SK-N-SH treated with all-trans-retinoic acid at 6 μM for 48 hours (cell line): ENCODE results near the gene LPIN1.

Source experiments
- ATAC-seq: fragments of 200-7000 bp; cut with Tn5 transposase; 3 replicates; pipeline ENCODE4 v1.9.1; 2020; ENCODE audit warnings: mild to moderate bottlenecking, moderate library complexity
- ARNTL ChIP-seq: fragments of 450-650 bp; formaldehyde crosslinking; IDR thresholded peaks from 2 replicates; pipeline ENCODE4 v1.5.0; 2020; ENCODE audit warnings: low read depth, mild to moderate bottlenecking, moderate library complexity, borderline replicate concordance
- CSDC2 ChIP-seq: fragments of 250-450 bp; sonication (Bioruptor Pico); IDR thresholded peaks from 2 replicates; pipeline ENCODE4 v1.5.0; 2020; ENCODE audit warnings: mild to moderate bottlenecking, moderate library complexity
- ESRRG ChIP-seq: fragments of 250-450 bp; sonication (Bioruptor Pico); IDR thresholded peaks from 2 replicates; pipeline ENCODE4 v1.6.1; 2021; ENCODE audit warnings: mild to moderate bottlenecking
- GLIS3 ChIP-seq: fragments of 250-450 bp; sonication (Bioruptor Pico); IDR thresholded peaks from 2 replicates; pipeline ENCODE4 v1.5.0; 2020; ENCODE audit warnings: mild to moderate bottlenecking, moderate library complexity
- ISL1 ChIP-seq: fragments of 250-450 bp; sonication (Bioruptor Pico); IDR thresholded peaks from 2 replicates; pipeline ENCODE4 v2.1.2; 2022; ENCODE audit warnings: mild to moderate bottlenecking, moderate library complexity
- OSR1 ChIP-seq: fragments of 250-450 bp; sonication (Bioruptor Pico); IDR thresholded peaks from 2 replicates; pipeline ENCODE4 v1.8.0; 2022; ENCODE audit warnings: moderate library complexity, mild to moderate bottlenecking, inconsistent platforms
- POU6F1 ChIP-seq: fragments of 250-450 bp; sonication (Bioruptor Pico); IDR thresholded peaks from 2 replicates; pipeline ENCODE4 v1.8.0; 2021; ENCODE audit warnings: low read depth, mild to moderate bottlenecking, moderate library complexity, borderline replicate concordance
- RARB ChIP-seq: fragments of 250-450 bp; sonication (Bioruptor Pico); IDR thresholded peaks from 2 replicates; pipeline ENCODE4 v1.8.0; 2021; ENCODE audit warnings: mild to moderate bottlenecking, moderate library complexity
- SNAI2 ChIP-seq: fragments of 250-450 bp; sonication (Bioruptor Pico); IDR thresholded peaks from 2 replicates; pipeline ENCODE4 v1.5.0; 2020; ENCODE audit warnings: mild to moderate bottlenecking, moderate library complexity
- TCF4 ChIP-seq: fragments of 250-450 bp; sonication (Bioruptor Pico); IDR thresholded peaks from 2 replicates; pipeline ENCODE4 v1.8.0; 2021; ENCODE audit warnings: mild to moderate bottlenecking, moderate library complexity, borderline replicate concordance
- TOX ChIP-seq: fragments of 250-450 bp; sonication (Bioruptor Pico); IDR thresholded peaks from 2 replicates; pipeline ENCODE4 v1.8.0; 2021; ENCODE audit warnings: mild to moderate bottlenecking, moderate library complexity, borderline replicate concordance
- TSHZ2 ChIP-seq: fragments of 250-450 bp; sonication (Bioruptor Pico); IDR thresholded peaks from 2 replicates; pipeline ENCODE4 v1.5.0; 2020; ENCODE audit warnings: mild to moderate bottlenecking, moderate library complexity
- ZC3H10 ChIP-seq: fragments of 250-450 bp; sonication (Bioruptor Pico); IDR thresholded peaks from 2 replicates; pipeline ENCODE4 v1.5.1; 2021; ENCODE audit warnings: mild to moderate bottlenecking, moderate library complexity
- ZFP3 ChIP-seq: fragments of 250-450 bp; sonication (Bioruptor Pico); IDR thresholded peaks from 2 replicates; pipeline ENCODE4 v1.5.0; 2020; ENCODE audit warnings: mild to moderate bottlenecking, moderate library complexity
- ZNF565 ChIP-seq: fragments of 450-650 bp; formaldehyde crosslinking; conservative IDR thresholded peaks from 2 replicates; pipeline ENCODE4 v1.5.0; 2020; ENCODE audit warnings: low read depth, mild to moderate bottlenecking, moderate library complexity
- ZNF70 ChIP-seq: fragments of 450-650 bp; formaldehyde crosslinking; IDR thresholded peaks from 2 replicates; pipeline ENCODE4 v1.5.0; 2020; ENCODE audit warnings: mild to moderate bottlenecking, moderate library complexity
- ZNF8 ChIP-seq: fragments of 450-650 bp; formaldehyde crosslinking; IDR thresholded peaks from 2 replicates; pipeline ENCODE4 v1.5.0; 2020; ENCODE audit warnings: mild to moderate bottlenecking, moderate library complexity
- TF ChIP-seq, protein P1 (sequence below): fragments of 250-450 bp; sonication (Bioruptor Pico); IDR thresholded peaks from 2 replicates; pipeline ENCODE4 v1.8.0; 2020; ENCODE audit warnings: mild to moderate bottlenecking, moderate library complexity, borderline replicate concordance
- TF ChIP-seq, protein P2 (sequence below): fragments of 250-450 bp; sonication (Bioruptor Pico); IDR thresholded peaks from 2 replicates; pipeline ENCODE4 v1.5.1; 2020; ENCODE audit warnings: low read depth, mild to moderate bottlenecking, moderate library complexity
- TF ChIP-seq, protein P3 (sequence below): fragments of 250-450 bp; sonication (Bioruptor Pico); IDR thresholded peaks from 2 replicates; pipeline ENCODE4 v1.5.1; 2021; ENCODE audit warnings: mild to moderate bottlenecking, moderate library complexity

Gene LPIN1

GRCh38 chr2:11802782-11803191, 56.4 kb downstream of the LPIN1 start:
- ATAC-seq = peak; percentile 96
- TF ChIP-seq, protein P1, sequence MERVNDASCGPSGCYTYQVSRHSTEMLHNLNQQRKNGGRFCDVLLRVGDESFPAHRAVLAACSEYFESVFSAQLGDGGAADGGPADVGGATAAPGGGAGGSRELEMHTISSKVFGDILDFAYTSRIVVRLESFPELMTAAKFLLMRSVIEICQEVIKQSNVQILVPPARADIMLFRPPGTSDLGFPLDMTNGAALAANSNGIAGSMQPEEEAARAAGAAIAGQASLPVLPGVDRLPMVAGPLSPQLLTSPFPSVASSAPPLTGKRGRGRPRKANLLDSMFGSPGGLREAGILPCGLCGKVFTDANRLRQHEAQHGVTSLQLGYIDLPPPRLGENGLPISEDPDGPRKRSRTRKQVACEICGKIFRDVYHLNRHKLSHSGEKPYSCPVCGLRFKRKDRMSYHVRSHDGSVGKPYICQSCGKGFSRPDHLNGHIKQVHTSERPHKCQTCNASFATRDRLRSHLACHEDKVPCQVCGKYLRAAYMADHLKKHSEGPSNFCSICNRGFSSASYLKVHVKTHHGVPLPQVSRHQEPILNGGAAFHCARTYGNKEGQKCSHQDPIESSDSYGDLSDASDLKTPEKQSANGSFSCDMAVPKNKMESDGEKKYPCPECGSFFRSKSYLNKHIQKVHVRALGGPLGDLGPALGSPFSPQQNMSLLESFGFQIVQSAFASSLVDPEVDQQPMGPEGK (CRISPR knock-in tag) = peak; percentile 27; the same call in 1 of the 2 replicates
- TF ChIP-seq ARNTL (CRISPR knock-in tag) (no peak), ZFP3 (CRISPR knock-in tag) (peak; percentile 72), CSDC2 (peak; percentile 76; the same call in 1 of the 2 replicates), TOX (CRISPR knock-in tag) (no peak), SNAI2 (CRISPR knock-in tag) (peak; percentile 68), ISL1 (peak; percentile 55; the same call in 1 of the 2 replicates), GLIS3 (CRISPR knock-in tag) (no peak), TCF4 (CRISPR knock-in tag) (no peak), ZNF8 (0 out of 2 replicates have a peak, but pooled peaks have one; percentile 11), TSHZ2 (CRISPR knock-in tag) (0 out of 2 replicates have a peak, but pooled peaks have one; percentile 28)
- TF ChIP-seq, protein P2, sequence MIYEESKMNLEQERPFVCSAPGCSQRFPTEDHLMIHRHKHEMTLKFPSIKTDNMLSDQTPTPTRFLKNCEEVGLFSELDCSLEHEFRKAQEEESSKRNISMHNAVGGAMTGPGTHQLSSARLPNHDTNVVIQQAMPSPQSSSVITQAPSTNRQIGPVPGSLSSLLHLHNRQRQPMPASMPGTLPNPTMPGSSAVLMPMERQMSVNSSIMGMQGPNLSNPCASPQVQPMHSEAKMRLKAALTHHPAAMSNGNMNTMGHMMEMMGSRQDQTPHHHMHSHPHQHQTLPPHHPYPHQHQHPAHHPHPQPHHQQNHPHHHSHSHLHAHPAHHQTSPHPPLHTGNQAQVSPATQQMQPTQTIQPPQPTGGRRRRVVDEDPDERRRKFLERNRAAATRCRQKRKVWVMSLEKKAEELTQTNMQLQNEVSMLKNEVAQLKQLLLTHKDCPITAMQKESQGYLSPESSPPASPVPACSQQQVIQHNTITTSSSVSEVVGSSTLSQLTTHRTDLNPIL (CRISPR knock-in tag) = no peak; the same call in 1 of the 2 replicates

GRCh38 chr2:11805024-11805423, 58.6 kb downstream of the LPIN1 start:
- TF ChIP-seq, protein P2 (CRISPR knock-in tag) = no peak
- TF ChIP-seq, protein P1 (CRISPR knock-in tag) = no peak
- TF ChIP-seq TCF4 (CRISPR knock-in tag) (no peak), ZNF70 (CRISPR knock-in tag) (no peak), ZNF565 (CRISPR knock-in tag) (no peak), SNAI2 (CRISPR knock-in tag) (no peak), OSR1 (CRISPR knock-in tag) (no peak), ZFP3 (CRISPR knock-in tag) (no peak)
- TF ChIP-seq, protein P3, sequence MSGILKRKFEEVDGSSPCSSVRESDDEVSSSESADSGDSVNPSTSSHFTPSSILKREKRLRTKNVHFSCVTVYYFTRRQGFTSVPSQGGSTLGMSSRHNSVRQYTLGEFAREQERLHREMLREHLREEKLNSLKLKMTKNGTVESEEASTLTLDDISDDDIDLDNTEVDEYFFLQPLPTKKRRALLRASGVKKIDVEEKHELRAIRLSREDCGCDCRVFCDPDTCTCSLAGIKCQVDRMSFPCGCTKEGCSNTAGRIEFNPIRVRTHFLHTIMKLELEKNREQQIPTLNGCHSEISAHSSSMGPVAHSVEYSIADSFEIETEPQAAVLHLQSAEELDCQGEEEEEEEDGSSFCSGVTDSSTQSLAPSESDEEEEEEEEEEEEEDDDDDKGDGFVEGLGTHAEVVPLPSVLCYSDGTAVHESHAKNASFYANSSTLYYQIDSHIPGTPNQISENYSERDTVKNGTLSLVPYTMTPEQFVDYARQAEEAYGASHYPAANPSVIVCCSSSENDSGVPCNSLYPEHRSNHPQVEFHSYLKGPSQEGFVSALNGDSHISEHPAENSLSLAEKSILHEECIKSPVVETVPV (CRISPR knock-in tag) = no peak
- ATAC-seq = no peak

- no peak for ATAC-seq
- TF ChIP-seq ZNF565 (CRISPR knock-in tag) (no peak), CSDC2 (no peak), ESRRG (CRISPR knock-in tag) (no peak), POU6F1 (CRISPR knock-in tag) (no peak), RARB (CRISPR knock-in tag) (no peak), ZNF70 (CRISPR knock-in tag) (no peak), ZC3H10 (CRISPR knock-in tag) (no peak), TOX (CRISPR knock-in tag) (no peak)
- TF ChIP-seq, protein P2 (CRISPR knock-in tag) = no peak
- TF ChIP-seq, protein P1 (CRISPR knock-in tag) = no peak
These were observed 59.5 kb downstream of the LPIN1 start for GRCh38 chr2:11805920-11806319.
